ENCODE results near the gene PDE8B. TPM values are rescaled to one million over a fixed set of nuclear protein-coding genes. Genes with fewer than 3 reads are reported as not detected.

PDE8B gene
- polyA plus RNA-seq, 1 of the 3 experiments (the other 2 are of a cell fraction) = not detected

DNA sequence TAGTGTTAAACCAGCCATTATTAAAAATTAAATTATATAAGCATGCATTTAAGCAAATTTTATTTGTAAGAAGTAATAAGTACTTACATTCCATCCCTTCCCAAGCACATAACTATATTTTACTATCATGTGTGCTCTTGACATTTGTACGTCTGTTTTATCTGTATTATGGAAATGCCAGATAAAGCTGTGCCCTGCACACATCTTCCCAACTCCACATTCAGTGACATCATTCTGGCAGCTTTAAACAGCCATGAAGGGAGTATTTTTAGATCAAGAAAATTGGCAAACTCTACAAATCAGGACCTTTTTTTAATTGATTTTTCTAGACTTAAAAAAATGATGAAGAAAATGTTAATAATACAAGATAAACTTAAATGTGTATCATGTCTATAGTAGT lies 150.5 kb downstream of the PDE8B start:
- Histone ChIP-seq H3K9me2 (no peaks in the 10 kb centered on the region), H3K9me3 (no peaks in the 10 kb centered on the region), H3K36me3 (replicated peaks in 1 of 2; ENCODE audit: control insufficient read depth in 1 of 2, insufficient read depth in 2 of 2, low read length in 1 of 2) (no peaks in the 10 kb centered on the region), H3K4me2 (no peak overlapping the region), H3K9ac (no peak overlapping the region), H3K27me3 (ENCODE audit: insufficient read depth) (no peaks in the 10 kb centered on the region), H2AFZ (ENCODE audit: low read depth) (no peak overlapping the region), H3K79me2 (ENCODE audit: insufficient read depth) (no peaks in the 10 kb centered on the region), H3K27ac (ENCODE audit: low read depth in 2 of 2, low read length in 1 of 2) (no peak overlapping the region), H3K4me1 (ENCODE audit: control insufficient read depth in 1 of 2, insufficient read depth in 2 of 2, low read depth in 1 of 2, low read length in 1 of 2) (peaks cover 0 to 14% of the 10 kb centered on the region in 2 experiments; a peak in 1 of 4 replicates), H3F3A (replicated peaks; ENCODE audit: insufficient read depth) (no peaks in the 10 kb centered on the region), H3K4me3 (ENCODE audit: low read depth in 2 of 2, low read length in 1 of 2) (no peak overlapping the region), H4K20me1 (ENCODE audit: insufficient read depth) (no peaks in the 10 kb centered on the region)
- WGBS (ENCODE audit: low lambda C conversion rate) = 49% methylated on average over 1 of the region's 1 CpG
- TF ChIP-seq FOXM1 (IDR thresholded peaks at IDR 0.05; ENCODE audit: low read depth) (no peak), IRF3 (IDR thresholded peaks at IDR 0.05; ENCODE audit: low read depth, low read length) (no peak), USF1 (IDR thresholded peaks at IDR 0.05; ENCODE audit: borderline replicate concordance, low read depth) (no peak), GATA2 (CRISPR knock-in tag; IDR thresholded peaks at IDR 0.05) (no peak), ELF1 (IDR thresholded peaks at IDR 0.05) (no peak), TCF12 (IDR thresholded peaks at IDR 0.05) (no peak)
- DNase-seq = no peak
- POLR2A ChIA-PET = no interaction called here
- CTCF ChIA-PET = no interaction called here

DNA sequence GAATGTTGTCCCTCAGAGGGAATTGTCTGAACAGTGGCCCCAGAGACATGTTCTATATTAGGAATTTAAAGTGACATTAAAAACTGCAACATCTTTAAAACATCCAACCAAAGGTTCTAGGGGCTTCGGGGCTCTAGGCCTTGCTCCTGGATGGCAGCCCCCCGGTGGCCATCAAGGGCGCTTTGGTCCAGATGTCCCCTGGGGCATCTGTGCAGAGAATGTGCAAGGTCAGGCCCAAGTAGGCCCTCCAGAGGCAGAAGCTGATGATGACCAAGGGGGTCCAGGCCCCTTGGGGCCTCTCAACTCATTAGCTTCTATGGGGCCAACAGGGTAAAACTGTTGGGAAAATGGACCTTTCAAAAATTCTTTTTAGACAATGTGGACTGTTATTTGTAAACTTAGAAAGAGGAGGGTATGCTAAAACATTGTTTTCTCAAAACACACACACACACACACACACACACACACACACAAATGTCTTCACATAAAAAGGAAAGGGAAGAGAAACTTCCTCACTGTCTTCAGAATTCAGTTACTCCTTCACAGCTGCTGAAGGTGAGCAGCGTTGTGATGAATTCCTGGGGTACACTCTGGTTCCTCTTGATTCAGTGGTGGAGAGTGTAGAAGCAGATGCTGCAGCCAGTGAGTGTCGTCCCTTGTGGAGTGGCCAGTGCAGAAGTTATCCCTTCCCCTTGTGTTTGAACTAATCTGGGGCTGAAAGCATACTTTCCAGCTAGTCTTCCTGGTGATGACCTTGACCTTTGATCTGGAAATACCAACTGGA lies 156.4 kb downstream of the PDE8B start:
- no peaks in the 10 kb centered on the region for H3K9me2 ChIP-seq
- TF ChIP-seq POLR2AphosphoS5 (IDR thresholded peaks at IDR 0.05; ENCODE audit: low read depth, low read length) (no peak), RCOR1 (IDR thresholded peaks at IDR 0.05; ENCODE audit: low read length) (no peak), GATA2 (CRISPR knock-in tag; IDR thresholded peaks at IDR 0.05) (no peak), TAF1 (IDR thresholded peaks at IDR 0.05; ENCODE audit: borderline replicate concordance, low read depth, low read length) (no peak), REST (IDR thresholded peaks at IDR 0.05; ENCODE audit: low read depth, low read length) (no peak), RXRA (IDR thresholded peaks at IDR 0.05; ENCODE audit: borderline replicate concordance, low read depth) (no peak), SIN3A (IDR thresholded peaks at IDR 0.05; ENCODE audit: borderline replicate concordance, low read depth, low read length) (no peak), SMC3 (IDR thresholded peaks at IDR 0.05; ENCODE audit: low read depth, low read length) (no peak), EZH2phosphoT487 (IDR thresholded peaks at IDR 0.05; ENCODE audit: borderline replicate concordance, low read depth) (no peak), MXI1 (IDR thresholded peaks at IDR 0.05; ENCODE audit: low read depth, low read length) (no peak)
- H3K9me3 ChIP-seq = no peaks in the 10 kb centered on the region
- H3K36me3 ChIP-seq (replicated peaks in 1 of 2; ENCODE audit: control insufficient read depth in 1 of 2, insufficient read depth in 2 of 2, low read length in 1 of 2) = no peaks in the 10 kb centered on the region
- ChIA-PET POLR2A (no interaction called here), CTCF (interaction anchor here (0.8 to 1.2 kb wide), 3 partner anchors 10 to 15 kb away, joined by 3 to 4 read pairs (median 3); no protein-coding TSS in a partner anchor)
- no peak overlapping the region for H3K9ac ChIP-seq
- no peak overlapping the region for H3K4me3 ChIP-seq (ENCODE audit: low read depth in 2 of 2, low read length in 1 of 2)
- H3K27me3 ChIP-seq (ENCODE audit: insufficient read depth) = no peaks in the 10 kb centered on the region
- no peak overlapping the region for H2AFZ ChIP-seq (ENCODE audit: low read depth)
- H3F3A ChIP-seq (replicated peaks; ENCODE audit: insufficient read depth) = no peaks in the 10 kb centered on the region
- no peak overlapping the region for H3K27ac ChIP-seq (ENCODE audit: low read depth in 2 of 2, low read length in 1 of 2)
- 62% methylated on average over 5 of the region's 5 CpGs for WGBS (ENCODE audit: low lambda C conversion rate)
- no peaks in the 10 kb centered on the region for H3K79me2 ChIP-seq (ENCODE audit: insufficient read depth)
- H4K20me1 ChIP-seq (ENCODE audit: insufficient read depth) = no peaks in the 10 kb centered on the region
- DNase-seq = peak; percentile 37
- peaks cover 0 to 3% of the 10 kb centered on the region in 2 experiments; a peak in 1 of 4 replicates for H3K4me1 ChIP-seq (ENCODE audit: control insufficient read depth in 1 of 2, insufficient read depth in 2 of 2, low read depth in 1 of 2, low read length in 1 of 2)
- no peak overlapping the region for H3K4me2 ChIP-seq

Measured in SK-N-SH (cell line).